SHP77 treated with DMSO at 0.1 percent for 48 hours (cell line): ENCODE data around the gene KRTAP19-4.
"Not testable (repeated sequence)": the region's sequence is repeated elsewhere in the genome, so short reads cannot be mapped to it uniquely, and the experiment has no call there.

Experiments
- DNase-seq: peaks from one replicate; lab custom pipeline; 2025; lab: John Stamatoyannopoulos, UW

KRTAP19-4 gene

GRCh38 chr21:30497065-30497464 is at the start of gene KRTAP19-4:
Gene KRTAP19-4, minus strand, starts transcription at chr21:30497165. Its CDS starts 55 bp downstream, at chr21:30497110.
- DNase-seq, result no peak

GRCh38 chr21:30541764-30542163 is 44.8 kb upstream of the KRTAP19-4 start, which contains the start of gene KRTAP19-6:
Gene KRTAP19-6, minus strand, starts transcription at chr21:30541864. Its CDS starts 31 bp downstream, at chr21:30541833.
- DNase-seq, result no peak

GRCh38 chr21:30518876-30519275 is 21.9 kb upstream of the KRTAP19-4 start:
- no peak for DNase-seq

- no peak for DNase-seq
Observed at GRCh38 chr21:30515681-30516080, 18.7 kb upstream of the KRTAP19-4 start.

- DNase-seq, result not testable (repeated sequence)
Observed at GRCh38 chr21:30505621-30506205, 8.7 kb upstream of the KRTAP19-4 start.

GRCh38 chr21:30502041-30502440 is 5.1 kb upstream of the KRTAP19-4 start, which contains the start of gene KRTAP19-5:
Gene KRTAP19-5, minus strand, starts transcription at chr21:30502141. Its CDS starts 51 bp downstream, at chr21:30502090.
- no peak for DNase-seq

- no peak for DNase-seq
Observed at GRCh38 chr21:30491963-30492428, 5.0 kb downstream of the KRTAP19-4 start, which contains the start of gene KRTAP19-3. Gene KRTAP19-3, minus strand, starts transcription at chr21:30492013. Its CDS starts 56 bp downstream, at chr21:30491957.

GRCh38 chr21:30487336-30487735 is 9.6 kb downstream of the KRTAP19-4 start, which contains the start of gene KRTAP19-2:
Gene KRTAP19-2, minus strand, starts transcription at chr21:30487436. Its CDS starts 88 bp downstream, at chr21:30487348.
- no peak for DNase-seq

GRCh38 chr21:30486180-30486579 is 10.8 kb downstream of the KRTAP19-4 start:
- DNase-seq, result no peak

GRCh38 chr21:30482130-30482529 is 14.8 kb downstream of the KRTAP19-4 start:
- DNase-seq, result no peak

GRCh38 chr21:30480145-30480544 is 16.8 kb downstream of the KRTAP19-4 start, which contains the start of gene KRTAP19-1:
Gene KRTAP19-1, minus strand, starts transcription at chr21:30480367. Its CDS starts 50 bp downstream, at chr21:30480317.
- no peak for DNase-seq

GRCh38 chr21:30479259-30479658 is 17.7 kb downstream of the KRTAP19-4 start:
- DNase-seq, result peak; percentile 5

- no peak for DNase-seq
Observed at GRCh38 chr21:30478004-30478403, 19.0 kb downstream of the KRTAP19-4 start.

- no peak for DNase-seq
Observed at GRCh38 chr21:30468900-30469714, 27.9 kb downstream of the KRTAP19-4 start.

GRCh38 chr21:30463713-30464112 is 33.3 kb downstream of the KRTAP19-4 start:
- DNase-seq, result no peak

- no peak for DNase-seq
Observed at GRCh38 chr21:30448514-30448913, 48.5 kb downstream of the KRTAP19-4 start.

GRCh38 chr21:30447056-30447455 is 49.9 kb downstream of the KRTAP19-4 start:
- no peak for DNase-seq
